Breast epithelium (tissue), 4 donors: ENCODE data around the gene FRMD4A. TPM values are rescaled to one million over a fixed set of nuclear protein-coding genes. Genes with fewer than 3 reads are reported as not detected.

ENCODE experiments used
- DNase-seq, 2 donors: peaks; one replicate each; pipeline ENCODE4 v3.0.0-alpha.2; 2019; ENCODE audit warnings: low spot score in 2 of 2
- H3K27ac ChIP-seq, 2 donors: fragments of 200-600 bp; sonication (generic) in 1 of 2; one replicate each; pipeline ENCODE4 v1.5.1; 2016 to 2019; ENCODE audit warnings: mild to moderate bottlenecking in 1 of 2
- H3K27me3 ChIP-seq, 2 donors: fragments of 200-600 bp; sonication (generic) in 1 of 2; one replicate each; pipeline versions ENCODE4 v1.5.1 to v1.6.0; 2017 to 2019; ENCODE audit warnings: control low read depth in 1 of 2, mild to moderate bottlenecking in 1 of 2
- H3K36me3 ChIP-seq: fragments of 200-600 bp; one replicate; pipeline ENCODE4 v1.5.1; 2019
- H3K4me1 ChIP-seq, 2 donors: fragments of 200-600 bp; sonication (generic); one replicate each; pipeline ENCODE4 v1.5.1; 2016 to 2019; ENCODE audit warnings: control low read depth in 1 of 2
- H3K4me3 ChIP-seq, 3 donors: fragments of 200-600 bp; sonication (generic); 1 replicate in 2 of 3; 2 replicates in 1 of 3; pipeline ENCODE4 v1.5.1; 2016 to 2019; ENCODE audit warnings: mild to moderate bottlenecking in 3 of 3, moderate library complexity in 2 of 3
- H3K9me3 ChIP-seq, 2 donors: fragments of 200-600 bp; sonication (generic) in 1 of 2; one replicate each; pipeline ENCODE4 v1.5.1; 2016 to 2019; ENCODE audit warnings: control low read depth in 1 of 2
- POLR2A ChIP-seq: fragments of 450-650 bp; IDR thresholded peaks from one replicate; pipeline ENCODE4 v1.6.1; 2016; ENCODE audit warnings: antibody characterized with exemption, mild to moderate bottlenecking, moderate library complexity
- POLR2AphosphoS5 ChIP-seq, 3 donors: sonication (generic); formaldehyde crosslinking; IDR thresholded peaks; one replicate each; pipeline ENCODE4 v1.6.1; 2017; ENCODE audit warnings: antibody characterized with exemption in 3 of 3
- intact Hi-C: fragments of 100-400 bp; cut with DNase I; formaldehyde crosslinking; loops from one replicate; pipeline ENCODE4 v1.15.1; 2023; ENCODE audit warnings: low total_unique reads
- total RNA-seq, 3 donors: library from RNA; depleted of rRNA; stranded (reverse); fragments of >200 nt; gene quantifications; one replicate each; pipeline ENCODE4 v1.1.0, GENCODE V29; 2016
- TF ChIP-seq, protein P1 (sequence below), 3 donors: fragments of 450-650 bp; IDR thresholded peaks; one replicate each; pipeline ENCODE4 v1.5.1; 2016 to 2017; ENCODE audit warnings: antibody characterized with exemption in 3 of 3, mild to moderate bottlenecking in 3 of 3, moderate library complexity in 3 of 3

Gene FRMD4A
- total RNA-seq, 3 donors from 2014 or later: 27.5 to 107 (median 34.4) TPM

DNA sequence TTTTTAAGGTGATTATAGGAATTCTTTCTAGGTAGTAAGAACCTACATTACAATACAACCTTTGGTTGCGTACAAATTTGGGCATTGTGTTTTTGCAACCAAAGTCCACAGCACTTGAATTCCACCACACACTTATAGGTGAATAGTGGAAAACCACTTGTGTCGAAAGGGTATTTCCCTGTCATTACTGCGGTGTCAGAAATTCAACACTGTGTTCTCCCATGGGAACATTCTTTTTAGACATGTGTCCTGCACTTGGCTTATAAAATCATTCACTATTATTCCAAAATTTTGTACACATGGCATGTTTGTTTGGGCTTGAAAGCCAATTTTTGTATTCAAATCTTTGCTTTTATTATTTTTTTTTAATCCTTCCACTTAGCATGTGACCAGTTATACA lies 410.3 kb downstream of the FRMD4A start:
- Histone ChIP-seq H3K27me3 (no peaks in the 10 kb centered on the region), H3K9me3 (no peaks in the 10 kb centered on the region), H3K36me3 (no peaks in the 10 kb centered on the region), H3K27ac (no peak overlapping the region), H3K4me1 (no peaks in the 10 kb centered on the region), H3K4me3 (no peak overlapping the region)
- DNase-seq: no peak
- intact Hi-C loops: no loop called here
- TF ChIP-seq POLR2AphosphoS5 (IDR thresholded peaks at IDR 0.05) (no peak), POLR2A (no peak)
- TF ChIP-seq, protein P1, sequence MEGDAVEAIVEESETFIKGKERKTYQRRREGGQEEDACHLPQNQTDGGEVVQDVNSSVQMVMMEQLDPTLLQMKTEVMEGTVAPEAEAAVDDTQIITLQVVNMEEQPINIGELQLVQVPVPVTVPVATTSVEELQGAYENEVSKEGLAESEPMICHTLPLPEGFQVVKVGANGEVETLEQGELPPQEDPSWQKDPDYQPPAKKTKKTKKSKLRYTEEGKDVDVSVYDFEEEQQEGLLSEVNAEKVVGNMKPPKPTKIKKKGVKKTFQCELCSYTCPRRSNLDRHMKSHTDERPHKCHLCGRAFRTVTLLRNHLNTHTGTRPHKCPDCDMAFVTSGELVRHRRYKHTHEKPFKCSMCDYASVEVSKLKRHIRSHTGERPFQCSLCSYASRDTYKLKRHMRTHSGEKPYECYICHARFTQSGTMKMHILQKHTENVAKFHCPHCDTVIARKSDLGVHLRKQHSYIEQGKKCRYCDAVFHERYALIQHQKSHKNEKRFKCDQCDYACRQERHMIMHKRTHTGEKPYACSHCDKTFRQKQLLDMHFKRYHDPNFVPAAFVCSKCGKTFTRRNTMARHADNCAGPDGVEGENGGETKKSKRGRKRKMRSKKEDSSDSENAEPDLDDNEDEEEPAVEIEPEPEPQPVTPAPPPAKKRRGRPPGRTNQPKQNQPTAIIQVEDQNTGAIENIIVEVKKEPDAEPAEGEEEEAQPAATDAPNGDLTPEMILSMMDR (IDR thresholded peaks at IDR 0.05): no peak

DNA sequence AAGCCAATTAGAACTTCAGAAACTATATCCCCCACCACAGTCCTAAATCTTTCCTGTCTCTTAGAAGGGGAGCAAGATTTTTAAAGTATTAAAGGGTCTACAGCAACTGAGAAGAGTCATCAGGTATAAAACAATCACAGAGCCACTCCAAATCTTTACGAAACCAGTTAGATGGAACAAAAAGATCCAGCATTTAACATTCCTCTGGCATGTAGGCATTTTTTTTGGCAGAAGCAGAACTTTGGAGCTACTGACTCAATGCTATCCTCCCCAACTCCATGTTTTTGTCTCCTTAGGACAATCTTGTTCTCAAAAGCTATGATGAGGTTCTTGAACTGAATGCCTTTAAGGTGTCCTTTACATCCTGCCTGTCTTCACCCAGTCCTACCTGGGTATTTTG lies 410.7 kb downstream of the FRMD4A start:
- Histone ChIP-seq H3K27ac (no peak overlapping the region), H3K27me3 (no peaks in the 10 kb centered on the region), H3K4me1 (no peaks in the 10 kb centered on the region), H3K9me3 (no peaks in the 10 kb centered on the region), H3K4me3 (no peak overlapping the region), H3K36me3 (no peaks in the 10 kb centered on the region)
- TF ChIP-seq, protein P1 (IDR thresholded peaks at IDR 0.05): no peak
- TF ChIP-seq POLR2A (no peak), POLR2AphosphoS5 (IDR thresholded peaks at IDR 0.05) (no peak)
- intact Hi-C loops: no loop called here
- no peak for DNase-seq

DNA sequence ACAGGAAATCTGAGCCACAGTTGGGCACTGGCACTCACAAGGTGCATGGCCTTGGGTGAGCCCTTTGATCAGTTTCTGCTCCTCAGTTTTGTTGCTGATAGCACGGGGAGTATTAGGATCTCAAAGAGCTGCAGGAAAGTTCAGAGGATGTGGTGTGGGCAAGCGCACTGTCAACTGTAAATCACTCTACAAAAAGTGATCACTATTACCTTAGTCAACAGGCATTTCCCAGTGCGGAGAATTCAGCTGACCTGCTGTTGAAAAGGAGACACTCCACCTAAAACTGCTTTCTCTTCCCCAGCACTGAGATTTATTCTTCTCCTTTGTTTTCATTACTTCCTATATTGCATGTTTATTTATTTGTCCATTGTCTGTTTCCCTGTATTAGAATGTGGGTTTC lies 412.9 kb downstream of the FRMD4A start:
- no peak for DNase-seq
- H3K27ac ChIP-seq: no peak overlapping the region
- H3K9me3 ChIP-seq: no peaks in the 10 kb centered on the region
- no peak for TF ChIP-seq POLR2AphosphoS5 (IDR thresholded peaks at IDR 0.05)
- TF ChIP-seq POLR2A: no peak
- TF ChIP-seq, protein P1 (IDR thresholded peaks at IDR 0.05): no peak
- H3K4me1 ChIP-seq: no peaks in the 10 kb centered on the region
- no peaks in the 10 kb centered on the region for H3K27me3 ChIP-seq
- intact Hi-C loops: no loop called here
- H3K36me3 ChIP-seq: no peaks in the 10 kb centered on the region
- H3K4me3 ChIP-seq: no peak overlapping the region

DNA sequence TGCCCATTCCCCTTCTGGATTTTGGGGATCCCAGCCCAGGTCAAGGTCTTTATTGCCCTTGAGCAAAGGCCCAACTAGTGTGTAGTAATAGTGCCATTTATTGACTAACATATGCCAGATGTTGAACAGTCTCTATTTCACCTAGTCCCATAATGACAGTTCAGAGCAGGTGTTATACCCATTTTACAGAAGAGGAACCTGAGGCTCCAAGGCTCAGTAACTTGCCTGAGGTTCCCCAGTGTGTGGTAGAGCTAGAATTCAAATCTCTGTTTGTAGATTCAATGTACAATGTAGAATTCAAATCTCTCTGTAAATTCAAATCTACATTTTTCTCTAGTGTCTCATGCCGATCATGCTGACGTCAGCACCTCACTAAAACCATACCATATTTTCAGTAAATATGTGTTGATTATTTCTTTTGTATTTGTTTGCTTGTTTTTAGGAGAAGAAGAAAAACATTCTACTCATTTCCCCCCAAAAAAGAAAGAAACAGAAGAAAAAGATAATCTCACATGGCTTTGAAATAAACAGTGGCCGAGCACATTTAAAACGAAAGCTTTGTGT lies 414.3 kb downstream of the FRMD4A start:
- Histone ChIP-seq H3K36me3 (no peaks in the 10 kb centered on the region), H3K9me3 (no peaks in the 10 kb centered on the region), H3K27ac (peak overlapping the region; percentile 14 to 65), H3K4me1 (no peaks in the 10 kb centered on the region), H3K27me3 (no peaks in the 10 kb centered on the region), H3K4me3 (no peak overlapping the region)
- intact Hi-C loops: no loop called here
- TF ChIP-seq, protein P1 (IDR thresholded peaks at IDR 0.05): no peak
- no peak for DNase-seq

DNA sequence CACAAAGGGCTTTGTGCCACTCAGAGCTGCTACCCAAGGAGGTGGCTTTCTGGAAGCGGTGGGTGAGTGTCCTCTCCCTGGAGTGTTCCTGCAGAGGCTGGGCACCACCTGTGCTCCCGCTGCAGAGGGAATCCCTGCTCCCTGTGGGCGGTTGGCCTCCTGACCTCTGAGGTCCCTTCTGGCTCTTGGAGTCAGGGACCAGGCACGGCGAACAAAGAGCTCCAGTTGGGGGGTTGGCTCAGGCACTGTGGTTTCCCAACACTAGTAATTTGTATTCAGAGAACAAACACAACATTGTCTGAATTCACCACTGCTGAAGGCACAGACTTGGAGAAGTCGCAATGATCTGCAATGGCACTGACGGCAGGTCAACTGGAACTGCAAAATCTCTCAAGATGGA lies 415.0 kb downstream of the FRMD4A start:
- Histone ChIP-seq H3K27ac (peak overlapping the region; percentile 14 to 65), H3K4me1 (no peaks in the 10 kb centered on the region), H3K4me3 (no peak overlapping the region), H3K36me3 (no peaks in the 10 kb centered on the region), H3K27me3 (no peaks in the 10 kb centered on the region), H3K9me3 (no peaks in the 10 kb centered on the region)
- TF ChIP-seq POLR2A (no peak), POLR2AphosphoS5 (IDR thresholded peaks at IDR 0.05) (no peak)
- TF ChIP-seq, protein P1 (IDR thresholded peaks at IDR 0.05): no peak
- intact Hi-C loops: no loop called here
- peak in 1 of 2 donors; percentile 73 for DNase-seq
